Activated T-helper 1 cell treated with anti-CD3 and anti-CD28 coated beads, Interleukin-12 subunit alpha, Interleukin-12 subunit beta, Interleukin-2, Interleukin-4 antibody, amounts not matched to agents 30 ng/mL and 10 ng/mL and 1 ng/mL, durations not matched to agents 14 hours and 24 hours and 36 hours (primary cell): ENCODE measurements around the gene SFPQ. TPM values are rescaled to one million over a fixed set of nuclear protein-coding genes. Genes with fewer than 3 reads are reported as not detected.
A peak's percentile ranks its signal among the peaks of the same experiment; 100 is the strongest.

ENCODE experiments used
- DNase-seq: peaks from one replicate; pipeline ENCODE4 v3.0.0; 2021; ENCODE audit warnings: low spot score
- H3K27ac Mint-ChIP-seq: one replicate; pipeline ENCODE4 v1.8.0; 2021; ENCODE audit warnings: mild to moderate bottlenecking, mixed read lengths
- H3K27me3 Mint-ChIP-seq: one replicate; pipeline ENCODE4 v1.8.0; 2022; ENCODE audit warnings: mild to moderate bottlenecking, moderate library complexity, mixed read lengths; ENCODE audit not compliant: insufficient read depth
- H3K36me3 Mint-ChIP-seq: one replicate; pipeline ENCODE4 v1.8.0; 2021; ENCODE audit warnings: low read depth, mixed read lengths
- H3K4me1 Mint-ChIP-seq: one replicate; pipeline ENCODE4 v1.8.0; 2021; ENCODE audit warnings: low read depth, mixed read lengths
- H3K4me3 Mint-ChIP-seq: one replicate; pipeline ENCODE4 v1.8.0; 2021; ENCODE audit warnings: mild to moderate bottlenecking, moderate library complexity, mixed read lengths
- H3K9me3 Mint-ChIP-seq: one replicate; pipeline ENCODE4 v1.8.0; 2021; ENCODE audit warnings: mixed read lengths
- intact Hi-C: fragments of 100-400 bp; cut with micrococcal nuclease; formaldehyde crosslinking; loops from one replicate; pipeline ENCODE4 v1.15.1; 2024
- total RNA-seq: library from RNA; stranded (reverse); gene quantifications from 2 replicates; pipeline ENCODE4 v1.2.3, GENCODE V29; 2022

SFPQ gene
- total RNA-seq, 1 donor from 2014 or later, result 398 TPM

DNA sequence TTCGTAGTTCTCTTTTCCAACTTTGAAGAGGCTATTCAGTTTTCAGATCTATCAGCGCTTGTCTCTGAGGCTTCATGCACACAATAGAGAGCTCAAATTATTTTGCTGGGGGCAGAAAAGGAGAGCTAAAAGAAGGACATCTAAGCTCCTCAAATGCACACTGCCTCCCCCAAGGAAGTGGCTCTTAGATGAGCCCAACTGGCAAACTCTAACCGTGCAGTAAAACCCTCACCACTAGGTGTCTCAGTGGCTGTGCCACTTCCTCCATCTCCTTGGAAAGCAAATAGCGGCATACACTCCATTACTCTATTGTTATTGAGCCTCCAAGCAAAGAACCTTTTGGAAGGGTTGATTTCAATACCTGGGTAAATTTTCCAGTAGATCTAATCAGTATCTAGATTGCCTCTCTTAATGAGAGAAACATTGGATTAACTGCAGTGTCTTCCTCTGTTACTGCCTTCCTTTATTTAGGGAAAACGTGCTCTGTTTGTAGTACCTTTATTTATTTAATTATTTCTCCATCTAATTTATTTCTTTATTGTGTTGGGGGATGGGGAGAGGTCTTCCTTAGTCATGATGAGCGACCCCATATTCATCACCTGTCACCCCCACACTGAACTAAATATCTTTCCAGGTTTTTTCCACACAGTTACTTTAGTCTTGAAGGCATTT, 9.2 kb upstream of the SFPQ start:
- no peaks in the 10 kb centered on the region for H3K36me3 Mint-ChIP-seq
- no peak overlapping the region for H3K4me3 Mint-ChIP-seq
- peaks cover 8% of the 10 kb centered on the region for H3K4me1 Mint-ChIP-seq

DNA sequence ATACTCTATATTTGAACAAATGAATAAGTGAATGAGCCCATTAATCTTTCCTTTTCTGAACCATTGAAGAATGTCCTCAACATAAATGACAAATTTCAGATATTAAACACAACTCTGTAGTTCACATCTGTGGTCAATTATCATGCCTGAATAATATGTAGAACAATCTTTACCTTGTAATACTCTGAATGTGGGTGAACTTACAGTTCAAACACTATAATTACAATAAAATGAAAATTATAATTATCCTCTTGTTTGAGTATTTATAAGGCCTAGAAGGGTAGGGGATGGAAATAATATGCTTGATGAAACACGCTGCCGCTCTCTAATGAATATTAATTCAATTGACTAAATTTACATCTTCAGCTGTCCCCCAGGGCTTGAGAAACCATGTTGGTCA, 8.7 kb upstream of the SFPQ start:
- H3K9me3 Mint-ChIP-seq, result no peaks in the 10 kb centered on the region
- H3K36me3 Mint-ChIP-seq, result no peaks in the 10 kb centered on the region
- no peak overlapping the region for H3K27ac Mint-ChIP-seq
- intact Hi-C loops, result loop anchor here (1.0 to 5.0 kb wide), 3 partner anchors 97 to 573 kb away; no protein-coding TSS in a partner anchor
- no peak for DNase-seq
- H3K4me1 Mint-ChIP-seq, result peaks cover 8% of the 10 kb centered on the region
- no peak overlapping the region for H3K4me3 Mint-ChIP-seq
- peaks cover 17% of the 10 kb centered on the region for H3K27me3 Mint-ChIP-seq

More for the DNA sequence above, 9.2 kb upstream of the SFPQ start:
- intact Hi-C loops, result loop anchor here (1.0 to 5.0 kb wide), 3 partner anchors 96 to 572 kb away; no protein-coding TSS in a partner anchor
- peak; percentile 63 for DNase-seq
- Mint-ChIP-seq H3K27ac (no peak overlapping the region), H3K27me3 (peaks cover 17% of the 10 kb centered on the region), H3K9me3 (no peaks in the 10 kb centered on the region)

DNA sequence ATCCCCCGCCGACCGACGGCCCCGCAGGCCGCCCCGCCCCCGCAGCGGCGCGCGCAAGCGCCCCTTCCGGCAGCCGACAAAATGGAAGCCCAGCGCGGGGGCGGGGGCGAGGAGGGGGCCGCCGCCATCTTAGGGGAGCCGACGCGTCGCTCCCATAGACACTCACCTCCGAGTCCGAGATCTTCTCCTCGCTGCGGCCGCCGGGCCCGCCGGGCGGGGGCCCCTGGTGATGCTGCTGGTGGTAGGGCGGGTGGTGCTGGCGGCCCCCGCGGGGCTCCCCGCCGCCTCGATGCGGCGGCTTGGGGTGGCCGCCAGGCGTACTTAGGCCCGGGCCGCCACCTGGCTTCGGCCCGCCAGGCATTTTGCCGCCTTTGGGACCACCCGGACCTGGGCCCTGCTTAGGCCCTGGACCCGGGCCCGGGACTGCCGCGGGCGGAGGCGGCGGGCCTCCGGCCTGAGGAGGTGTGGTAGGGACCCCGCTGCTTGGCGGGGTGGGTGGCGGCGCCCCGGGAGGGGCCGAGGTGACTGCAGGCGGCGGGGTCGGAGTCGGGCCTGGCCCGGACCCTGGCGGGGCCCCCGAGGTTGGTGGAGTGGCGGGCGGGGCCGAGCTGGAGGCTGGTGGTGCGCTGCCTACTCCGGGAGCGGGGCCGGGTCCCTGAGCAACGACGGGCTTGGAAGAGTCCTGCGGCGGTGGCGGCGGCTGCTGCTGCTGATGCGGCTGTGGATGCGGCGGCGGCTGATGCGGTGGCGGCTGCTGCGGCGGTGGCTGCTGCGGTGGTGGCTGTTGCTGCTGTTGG, 691 bp downstream of the SFPQ start:
- peaks cover 46% of the 10 kb centered on the region for H3K4me1 Mint-ChIP-seq

DNA sequence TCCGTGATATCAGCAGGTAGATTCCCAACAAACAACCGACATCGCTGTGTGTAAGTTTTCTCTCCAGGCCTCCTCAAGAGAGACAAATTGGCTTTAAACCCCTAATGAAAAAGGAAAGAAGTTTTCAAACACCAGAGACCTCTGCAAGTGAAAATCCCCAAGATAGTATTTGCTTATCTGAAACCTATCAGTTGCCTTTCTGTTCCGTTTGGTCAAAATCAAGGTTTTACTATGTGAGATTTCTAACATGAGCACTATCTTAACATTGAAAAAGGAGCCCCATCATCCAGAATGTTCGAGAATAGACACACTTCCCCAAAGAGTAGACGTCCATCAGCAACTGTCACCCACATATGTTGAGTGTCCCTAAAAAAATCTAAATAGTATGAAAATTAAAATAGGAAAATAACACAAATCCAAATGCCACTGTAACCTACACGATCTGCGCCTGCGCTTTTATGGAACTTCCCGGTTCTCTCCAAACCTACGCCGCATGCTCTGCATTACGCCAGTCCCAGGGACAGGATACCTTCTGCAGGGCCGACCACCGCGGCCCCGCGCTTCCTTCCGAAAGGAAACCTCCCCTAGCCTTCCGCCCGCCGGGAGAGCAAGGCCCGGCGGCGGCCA, 1.4 kb downstream of the SFPQ start:
- Mint-ChIP-seq H3K9me3 (no peaks in the 10 kb centered on the region), H3K27ac (peak overlapping the region; percentile 89), H3K27me3 (peaks cover 3% of the 10 kb centered on the region), H3K4me1 (peaks cover 52% of the 10 kb centered on the region), H3K4me3 (peak overlapping the region; percentile 94), H3K36me3 (peaks cover 53% of the 10 kb centered on the region)
- intact Hi-C loops, result loop anchor here (2.0 to 5.0 kb wide), 6 partner anchors 316 to 577 kb away; partner anchors contain the start of genes C1orf216, CLSPN, KIAA0319L and NCDN
- no peak for DNase-seq

More for the DNA sequence above, 691 bp downstream of the SFPQ start:
- peak overlapping the region; percentile 97 for H3K27ac Mint-ChIP-seq
- peak; percentile 88 for DNase-seq
- H3K36me3 Mint-ChIP-seq, result peaks cover 47% of the 10 kb centered on the region
- intact Hi-C loops, result loop anchor here (2.0 to 5.0 kb wide), 6 partner anchors 315 to 577 kb away; partner anchors contain the start of genes C1orf216, CLSPN, KIAA0319L and NCDN
- peak overlapping the region; percentile 94 for H3K4me3 Mint-ChIP-seq
- H3K27me3 Mint-ChIP-seq, result peaks cover 3% of the 10 kb centered on the region
- no peaks in the 10 kb centered on the region for H3K9me3 Mint-ChIP-seq

DNA sequence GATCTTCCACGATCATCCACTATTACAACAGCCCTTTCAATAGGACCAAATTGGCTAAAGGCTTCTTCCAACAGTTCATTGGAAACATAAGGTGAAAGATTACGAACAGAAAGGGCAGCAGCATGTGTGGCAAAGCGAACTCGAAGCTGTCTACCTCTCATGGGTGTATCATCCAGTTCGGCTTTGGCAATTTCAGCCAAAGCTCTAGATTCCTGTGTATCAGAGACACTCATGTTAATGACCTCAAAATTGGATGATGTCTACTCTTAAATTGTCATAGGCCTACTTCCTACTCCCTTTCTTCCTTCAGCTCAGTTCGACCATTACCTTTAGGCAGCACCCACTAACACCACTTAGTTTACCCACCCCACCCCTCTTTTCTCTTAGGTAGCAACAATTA, 2.2 kb downstream of the SFPQ start:
- DNase-seq, result no peak
- Mint-ChIP-seq H3K4me1 (peaks cover 60% of the 10 kb centered on the region), H3K27me3 (peaks cover 3% of the 10 kb centered on the region), H3K36me3 (peaks cover 61% of the 10 kb centered on the region), H3K4me3 (peak overlapping the region; percentile 94), H3K27ac (peak overlapping the region; percentile 89), H3K9me3 (no peaks in the 10 kb centered on the region)
- intact Hi-C loops, result loop anchor here (5.0 kb wide), 3 partner anchors 317 to 527 kb away; partner anchors contain the start of gene C1orf216

DNA sequence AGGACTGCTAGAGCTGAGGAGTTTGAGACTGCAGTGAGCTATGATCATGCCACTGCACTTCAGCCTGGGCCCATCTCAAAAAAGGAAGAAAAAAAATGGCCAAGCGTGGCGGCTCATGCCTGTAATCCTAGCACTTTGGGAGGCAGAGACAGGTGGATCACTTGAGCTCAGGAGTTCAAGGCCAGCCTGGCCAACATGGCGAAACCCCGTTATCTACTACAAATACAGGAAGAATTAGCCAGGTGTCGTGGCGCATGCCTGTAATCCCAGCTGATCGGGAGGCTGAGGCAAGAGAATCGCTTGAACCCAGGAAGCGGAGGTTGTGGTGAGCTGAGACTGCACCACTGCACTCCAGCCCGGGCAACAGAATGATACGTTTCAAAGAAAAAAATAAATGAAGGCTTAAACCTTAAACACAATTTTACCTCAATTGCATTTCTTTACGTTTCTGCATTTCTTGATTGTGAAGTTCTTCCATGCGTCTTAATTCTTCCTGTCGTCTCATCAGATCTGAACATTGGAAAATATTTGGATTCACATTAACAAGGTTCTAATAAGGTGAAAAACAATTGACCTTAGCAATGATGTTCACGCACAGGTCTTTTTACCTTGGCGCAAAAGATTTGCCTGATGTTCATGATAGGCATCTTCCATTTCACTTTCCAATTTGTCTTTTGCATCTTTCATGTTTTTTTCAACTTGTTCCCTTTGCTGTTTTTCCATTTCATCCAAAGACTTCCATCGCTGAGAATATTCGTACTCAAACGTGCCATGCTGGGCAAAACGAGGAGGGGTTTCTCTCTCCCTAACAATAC, 4.2 kb downstream of the SFPQ start:
- Mint-ChIP-seq H3K27me3 (peaks cover 3% of the 10 kb centered on the region), H3K4me1 (peaks cover 80% of the 10 kb centered on the region), H3K9me3 (no peaks in the 10 kb centered on the region), H3K4me3 (peak overlapping the region; percentile 94), H3K36me3 (peaks cover 76% of the 10 kb centered on the region), H3K27ac (peak overlapping the region; percentile 89)
- DNase-seq, result no peak
- intact Hi-C loops, result loop anchor here (1.0 kb wide), 1 partner anchor 7 kb away; no protein-coding TSS in a partner anchor

DNA sequence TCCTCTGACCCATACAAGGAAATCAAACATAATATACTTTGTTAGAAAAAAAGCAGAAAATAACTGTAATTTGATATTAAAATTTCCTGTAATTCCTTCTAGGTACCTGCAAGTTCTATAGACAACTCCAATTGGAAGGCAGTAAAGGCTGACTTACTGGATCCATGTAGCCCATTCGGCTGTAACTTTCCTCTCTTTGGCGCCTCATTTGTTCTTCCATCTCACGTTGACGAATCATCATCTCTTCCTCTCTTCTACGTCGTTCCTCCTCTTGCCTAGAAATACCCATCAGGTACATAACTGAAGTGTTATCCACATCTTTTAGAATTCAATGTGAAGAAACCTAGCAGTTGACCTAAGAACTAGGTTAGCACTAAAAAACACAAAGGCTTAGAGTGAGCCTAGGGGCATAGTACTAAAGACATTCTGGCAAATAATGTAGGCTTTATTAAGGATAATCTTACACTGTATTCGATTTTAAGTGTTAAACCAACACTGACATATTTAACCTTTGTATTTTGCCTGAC, 5.1 kb downstream of the SFPQ start:
- peaks cover 79% of the 10 kb centered on the region for H3K4me1 Mint-ChIP-seq
- peak overlapping the region; percentile 72 for H3K27ac Mint-ChIP-seq
- peak overlapping the region; percentile 94 for H3K4me3 Mint-ChIP-seq
- peaks cover 83% of the 10 kb centered on the region for H3K36me3 Mint-ChIP-seq
- intact Hi-C loops, result no loop called here
- H3K27me3 Mint-ChIP-seq, result peaks cover 1% of the 10 kb centered on the region
- no peaks in the 10 kb centered on the region for H3K9me3 Mint-ChIP-seq
- DNase-seq, result no peak

DNA sequence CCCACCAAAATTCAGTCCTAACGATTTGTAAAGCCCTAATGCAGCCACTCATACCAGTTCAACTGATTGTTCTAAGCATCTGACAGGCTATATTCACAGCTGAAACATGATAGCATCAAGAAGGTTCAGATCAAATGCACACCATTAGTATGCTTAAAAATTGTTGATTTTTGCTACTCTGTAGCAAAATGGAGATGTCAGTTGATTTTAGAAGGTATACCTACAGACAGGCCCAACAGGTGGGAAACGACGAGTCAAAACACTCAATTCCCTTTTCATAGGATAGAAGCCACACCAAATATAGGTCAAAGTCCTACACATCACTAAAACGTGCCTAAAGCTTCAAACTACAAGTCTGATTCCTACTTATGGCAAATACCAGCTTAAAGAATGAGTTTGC, 6.7 kb downstream of the SFPQ start:
- H3K27ac Mint-ChIP-seq, result no peak overlapping the region
- intact Hi-C loops, result no loop called here

DNA sequence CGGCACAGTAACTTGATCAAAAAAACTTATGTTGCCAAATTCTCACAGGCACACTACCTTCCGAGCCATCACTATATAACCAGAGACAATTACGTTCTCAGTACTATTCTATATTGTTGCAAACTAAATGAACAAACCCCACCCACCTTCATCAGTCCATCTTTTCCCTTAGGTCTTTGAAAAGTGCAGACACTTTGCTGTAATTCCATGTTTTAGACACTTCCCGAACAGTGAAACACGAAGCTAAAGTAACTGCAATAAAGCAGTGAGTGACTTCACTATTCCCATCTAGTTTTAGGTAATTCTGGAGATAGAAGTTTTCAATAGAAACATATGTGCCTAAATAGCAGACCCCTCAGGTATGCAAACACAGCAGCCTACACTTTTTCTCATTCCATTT, 7.7 kb downstream of the SFPQ start:
- no peak for DNase-seq
- no peaks in the 10 kb centered on the region for H3K27me3 Mint-ChIP-seq
- peaks cover 96% of the 10 kb centered on the region for H3K4me1 Mint-ChIP-seq
- H3K9me3 Mint-ChIP-seq, result no peaks in the 10 kb centered on the region
- peak overlapping the region; percentile 64 for H3K27ac Mint-ChIP-seq
- intact Hi-C loops, result no loop called here
- H3K4me3 Mint-ChIP-seq, result peak overlapping the region; percentile 34
- peaks cover 92% of the 10 kb centered on the region for H3K36me3 Mint-ChIP-seq

More for the DNA sequence above, 6.7 kb downstream of the SFPQ start:
- no peaks in the 10 kb centered on the region for H3K27me3 Mint-ChIP-seq
- no peaks in the 10 kb centered on the region for H3K9me3 Mint-ChIP-seq
- H3K4me1 Mint-ChIP-seq, result peaks cover 96% of the 10 kb centered on the region
- H3K4me3 Mint-ChIP-seq, result peak overlapping the region; percentile 19
- DNase-seq, result no peak
- peaks cover 92% of the 10 kb centered on the region for H3K36me3 Mint-ChIP-seq

DNA sequence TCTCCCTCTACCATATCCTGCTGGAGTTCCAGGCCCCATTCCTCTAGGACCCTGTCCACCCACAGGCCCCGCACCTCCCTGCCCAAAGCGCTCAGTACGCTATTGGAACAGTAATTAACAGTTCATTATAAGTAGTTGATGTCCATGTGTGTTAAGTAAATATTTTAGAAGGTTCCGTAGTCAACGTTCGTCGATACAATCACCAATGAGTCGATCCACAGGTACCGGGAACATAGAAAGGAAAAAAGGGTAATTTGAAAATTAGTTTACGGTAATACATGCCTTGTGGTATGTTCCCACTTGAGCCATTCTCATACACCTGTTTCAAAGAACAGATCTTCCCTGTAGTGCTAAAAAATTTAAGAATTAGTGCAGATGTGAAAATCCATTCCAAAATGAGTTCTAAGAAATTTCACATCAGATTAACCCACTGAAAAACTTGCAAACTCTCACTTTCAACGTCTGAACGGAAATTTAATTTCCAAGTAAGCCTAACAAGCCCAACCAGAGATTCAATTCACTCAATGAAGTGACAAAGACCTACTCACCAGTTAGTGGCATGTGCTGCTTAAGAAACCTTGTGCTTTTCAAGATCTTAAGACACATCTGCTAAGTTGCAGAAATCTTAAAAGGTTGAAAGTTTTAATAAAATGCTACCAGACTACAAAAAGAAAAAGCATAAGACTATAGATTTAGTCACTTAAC, 8.3 kb downstream of the SFPQ start:
- peaks cover 96% of the 10 kb centered on the region for H3K4me1 Mint-ChIP-seq
- peaks cover 91% of the 10 kb centered on the region for H3K36me3 Mint-ChIP-seq
- peak overlapping the region; percentile 34 for H3K4me3 Mint-ChIP-seq
- H3K9me3 Mint-ChIP-seq, result no peaks in the 10 kb centered on the region
- H3K27ac Mint-ChIP-seq, result peak overlapping the region; percentile 64
- DNase-seq, result no peak
- no peaks in the 10 kb centered on the region for H3K27me3 Mint-ChIP-seq
- intact Hi-C loops, result loop anchor here (5.0 kb wide), 1 partner anchor 197 kb away; the partner anchor contains the start of gene TMEM35B

DNA sequence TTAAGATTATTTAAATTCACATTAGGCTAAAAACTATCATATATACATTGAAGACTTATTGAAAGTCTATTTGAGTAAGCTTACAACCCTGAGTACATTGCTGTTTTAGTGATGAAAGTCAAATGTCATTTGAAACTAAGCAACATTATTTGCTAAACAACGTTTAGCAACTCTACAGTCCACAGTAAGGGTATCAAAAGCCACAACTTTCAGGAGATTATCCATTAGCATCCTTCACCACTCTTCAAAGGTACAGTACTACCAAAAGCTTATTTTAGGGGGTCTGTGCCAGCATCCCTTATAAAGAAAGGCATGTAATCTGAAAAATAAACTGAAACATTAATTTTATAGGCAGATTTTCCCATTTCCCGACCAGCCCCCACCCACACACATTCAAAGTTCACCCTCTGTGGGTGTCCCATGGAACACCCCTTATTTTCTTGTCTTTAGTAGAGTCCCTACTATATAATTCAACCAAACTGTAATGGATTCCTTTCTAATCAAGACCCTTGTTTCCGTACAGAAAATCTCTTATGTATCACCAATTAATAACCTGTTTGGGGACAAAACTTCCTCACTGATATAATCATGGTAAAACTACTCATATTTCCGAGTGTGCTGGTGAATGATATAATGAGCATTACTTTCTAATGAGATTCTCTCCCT, 11.0 kb downstream of the SFPQ start:
- H3K4me3 Mint-ChIP-seq, result peak overlapping the region; percentile 40
- H3K4me1 Mint-ChIP-seq, result peaks cover 77% of the 10 kb centered on the region

More for the DNA sequence above, 11.0 kb downstream of the SFPQ start:
- Mint-ChIP-seq H3K27me3 (no peaks in the 10 kb centered on the region), H3K27ac (peak overlapping the region; percentile 61), H3K36me3 (peaks cover 87% of the 10 kb centered on the region), H3K9me3 (no peaks in the 10 kb centered on the region)
- intact Hi-C loops, result loop anchor here (1.0 to 5.0 kb wide), 2 partner anchors 7 to 195 kb away; partner anchors contain the start of gene TMEM35B
- DNase-seq, result no peak
